GM23248 (cell line): ENCODE data around the gene AHSA1.

ENCODE experiments used
- EZH2 ChIP-seq: fragments of 200-600 bp; sonication (generic); IDR thresholded peaks from 2 replicates; pipeline ENCODE4 v1.6.1; 2018; ENCODE audit warnings: antibody characterized with exemption, mild to moderate bottlenecking; ENCODE audit not compliant: insufficient read depth, poor library complexity, severe bottlenecking
- EZH2phosphoT487 ChIP-seq: fragments of 200-600 bp; sonication (generic); IDR thresholded peaks from 2 replicates; pipeline ENCODE4 v1.6.1; 2018; ENCODE audit warnings: antibody characterized with exemption, moderate library complexity, mild to moderate bottlenecking, low read depth; ENCODE audit not compliant: insufficient read depth

- TF ChIP-seq EZH2 = no peak
- TF ChIP-seq EZH2phosphoT487 = 0 out of 2 replicates have a peak, but pooled peaks have one; percentile 33
These were observed 41.2 kb downstream of the AHSA1 start for GRCh38 chr14:77498984-77499527.
